ENCODE data around the gene DGAT2.

GRCh38 chr11:75786101-75786736 is 17.6 kb downstream of the DGAT2 start:
- TF ChIP-seq CTCF (IDR thresholded peaks at IDR 0.05) (no peak), POLR2A (IDR thresholded peaks at IDR 0.05) (no peak)

Data from right lobe of liver (tissue), 4 donors.